H54 (cell line): Measurements from ENCODE around the gene CHCHD3.

Experiments
- DNase-seq: peaks from one replicate; pipeline ENCODE4 v3.0.0; 2011; ENCODE audit warnings: low spot score, mixed read lengths; ENCODE audit not compliant: insufficient read length
- FAIRE-seq: peaks from 3 replicates; lab custom pipeline; 2011; peaks lifted over from hg19 to GRCh38; lab: Jason Lieb, UNC
- POLR2A ChIP-seq: IDR thresholded peaks from 2 replicates; pipeline ENCODE4 v1.6.1; 2011; ENCODE audit warnings: low read depth, mild to moderate bottlenecking, low read length

CHCHD3 gene

GRCh38 chr7:133081599-133082389 lies at the start of gene CHCHD3:
Gene CHCHD3, minus strand, starts transcription at chr7:133082090. Its CDS starts 153 bp downstream, at chr7:133081937.
- peak; percentile 85 for TF ChIP-seq POLR2A
- peak; percentile 97 for FAIRE-seq

GRCh38 chr7:133130166-133130565 lies 48.3 kb upstream of the CHCHD3 start:
- DNase-seq (no peak), FAIRE-seq (no peak)
- no peak for TF ChIP-seq POLR2A

More at GRCh38 chr7:133081599-133082389, at the start of gene CHCHD3:
- DNase-seq = peak; percentile 95

GRCh38 chr7:133126422-133126821 lies 44.5 kb upstream of the CHCHD3 start:
- FAIRE-seq = no peak
- no peak for TF ChIP-seq POLR2A
- no peak for DNase-seq

- no peak for TF ChIP-seq POLR2A
- DNase-seq (no peak), FAIRE-seq (no peak)
These were observed 43.1 kb upstream of the CHCHD3 start for GRCh38 chr7:133124974-133125373.

GRCh38 chr7:133121175-133121844 lies 39.4 kb upstream of the CHCHD3 start:
- DNase-seq (no peak), FAIRE-seq (no peak)
- no peak for TF ChIP-seq POLR2A

- no peak for FAIRE-seq
- no peak for DNase-seq
- no peak for TF ChIP-seq POLR2A
These were observed 37.2 kb upstream of the CHCHD3 start for GRCh38 chr7:133119067-133119466.

- FAIRE-seq (no peak), DNase-seq (no peak)
- no peak for TF ChIP-seq POLR2A
These were observed 36.4 kb upstream of the CHCHD3 start for GRCh38 chr7:133118261-133118660.

GRCh38 chr7:133117452-133117851 lies 35.6 kb upstream of the CHCHD3 start:
- DNase-seq = no peak
- no peak for TF ChIP-seq POLR2A
- no peak for FAIRE-seq

- TF ChIP-seq POLR2A = no peak
These were observed 33.7 kb upstream of the CHCHD3 start for GRCh38 chr7:133115596-133115995.

GRCh38 chr7:133114519-133114918 lies 32.6 kb upstream of the CHCHD3 start:
- TF ChIP-seq POLR2A = no peak
- no peak for DNase-seq
- FAIRE-seq = no peak

More at GRCh38 chr7:133115596-133115995, 33.7 kb upstream of the CHCHD3 start:
- FAIRE-seq = no peak
- no peak for DNase-seq

- DNase-seq (no peak), FAIRE-seq (no peak)
- no peak for TF ChIP-seq POLR2A
These were observed 31.1 kb upstream of the CHCHD3 start for GRCh38 chr7:133112976-133113375.

- no peak for TF ChIP-seq POLR2A
- DNase-seq (no peak), FAIRE-seq (no peak)
These were observed 30.4 kb upstream of the CHCHD3 start for GRCh38 chr7:133112335-133112734.

- no peak for FAIRE-seq
- no peak for DNase-seq
- no peak for TF ChIP-seq POLR2A
These were observed 28.4 kb upstream of the CHCHD3 start for GRCh38 chr7:133110312-133110711.

- no peak for FAIRE-seq
- TF ChIP-seq POLR2A = no peak
- no peak for DNase-seq
These were observed 27.9 kb upstream of the CHCHD3 start for GRCh38 chr7:133109816-133110215.

- no peak for FAIRE-seq
- TF ChIP-seq POLR2A = no peak
- DNase-seq = no peak
These were observed 26.1 kb upstream of the CHCHD3 start for GRCh38 chr7:133108023-133108422.
